Measurements from ENCODE around the gene NUDT5. TPM values are rescaled to one million over a fixed set of nuclear protein-coding genes. Genes with fewer than 3 reads are reported as not detected.
A peak's percentile ranks its signal among the peaks of the same experiment; 100 is the strongest.

The NUDT5 gene
- total and polyA plus RNA-seq, 9 donors = 21.6 to 33.7 (median 24.2) TPM

DNA sequence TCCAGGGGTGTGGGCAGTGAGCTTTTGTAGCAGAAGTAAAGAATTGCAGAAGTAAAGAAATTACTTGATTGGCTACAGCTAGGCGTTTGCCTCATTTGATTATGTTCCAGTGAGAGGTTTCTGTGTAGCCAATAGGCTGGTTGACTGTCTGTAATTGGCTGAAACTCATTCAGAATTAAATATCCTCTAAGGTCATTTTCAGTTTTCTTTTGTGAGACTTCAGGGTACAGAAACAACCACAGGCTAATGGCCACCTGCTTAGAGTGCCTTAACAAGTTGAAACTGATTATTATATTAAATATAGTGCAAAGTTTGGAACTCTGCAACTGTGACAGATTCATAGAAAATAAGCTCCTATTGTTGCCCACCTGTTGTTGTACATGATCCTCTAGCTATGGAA lies 55.7 kb downstream of the NUDT5 start:
- Histone ChIP-seq H3K27me3 (ENCODE audit: control insufficient read depth, insufficient read depth, low read length) (no peaks in the 10 kb centered on the region), H3K4me1 (ENCODE audit: control insufficient read depth, insufficient read depth, low read length) (no peaks in the 10 kb centered on the region), H3K9me3 (replicated peaks; ENCODE audit: control insufficient read depth, low read depth, low read length) (no peaks in the 10 kb centered on the region), H3K4me3 (ENCODE audit: low read length) (no peak overlapping the region), H3K36me3 (ENCODE audit: control insufficient read depth, insufficient read depth, low read length) (peaks cover 44% of the 10 kb centered on the region), H3K27ac (ENCODE audit: low read length) (no peak overlapping the region)
- WGBS (ENCODE audit: insufficient coverage) = no CpG with 5 or more reads among the region's 1 CpG
- no peak for DNase-seq

DNA sequence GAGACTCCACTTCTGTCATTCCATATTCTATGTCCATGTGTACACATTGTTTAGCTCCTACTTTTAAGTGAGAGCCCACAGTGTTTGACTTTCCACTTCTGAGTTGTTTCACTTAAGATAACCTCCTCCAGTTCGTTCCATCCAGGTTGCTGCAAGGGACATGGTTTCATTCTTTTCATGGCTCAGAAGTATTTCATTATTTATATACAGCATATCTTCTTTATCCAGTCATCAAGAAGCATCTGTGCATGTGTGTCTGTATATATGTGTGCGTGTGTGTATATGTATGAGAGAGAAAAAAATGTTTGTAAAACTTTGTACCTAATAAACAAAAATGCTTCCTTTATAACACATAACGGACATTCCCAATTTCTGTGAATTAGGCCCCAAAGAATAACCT lies 60.1 kb downstream of the NUDT5 start:
- H3K27me3 ChIP-seq (ENCODE audit: control insufficient read depth, insufficient read depth, low read length) = no peaks in the 10 kb centered on the region
- H3K4me1 ChIP-seq (ENCODE audit: control insufficient read depth, insufficient read depth, low read length) = no peaks in the 10 kb centered on the region
- no CpG with 5 or more reads among the region's 3 CpGs for WGBS (ENCODE audit: insufficient coverage)
- DNase-seq = no peak
- no peaks in the 10 kb centered on the region for H3K9me3 ChIP-seq (replicated peaks; ENCODE audit: control insufficient read depth, low read depth, low read length)
- no peak overlapping the region for H3K27ac ChIP-seq (ENCODE audit: low read length)
- no peak overlapping the region for H3K4me3 ChIP-seq (ENCODE audit: low read length)
- H3K36me3 ChIP-seq (ENCODE audit: control insufficient read depth, insufficient read depth, low read length) = peaks cover 28% of the 10 kb centered on the region

DNA sequence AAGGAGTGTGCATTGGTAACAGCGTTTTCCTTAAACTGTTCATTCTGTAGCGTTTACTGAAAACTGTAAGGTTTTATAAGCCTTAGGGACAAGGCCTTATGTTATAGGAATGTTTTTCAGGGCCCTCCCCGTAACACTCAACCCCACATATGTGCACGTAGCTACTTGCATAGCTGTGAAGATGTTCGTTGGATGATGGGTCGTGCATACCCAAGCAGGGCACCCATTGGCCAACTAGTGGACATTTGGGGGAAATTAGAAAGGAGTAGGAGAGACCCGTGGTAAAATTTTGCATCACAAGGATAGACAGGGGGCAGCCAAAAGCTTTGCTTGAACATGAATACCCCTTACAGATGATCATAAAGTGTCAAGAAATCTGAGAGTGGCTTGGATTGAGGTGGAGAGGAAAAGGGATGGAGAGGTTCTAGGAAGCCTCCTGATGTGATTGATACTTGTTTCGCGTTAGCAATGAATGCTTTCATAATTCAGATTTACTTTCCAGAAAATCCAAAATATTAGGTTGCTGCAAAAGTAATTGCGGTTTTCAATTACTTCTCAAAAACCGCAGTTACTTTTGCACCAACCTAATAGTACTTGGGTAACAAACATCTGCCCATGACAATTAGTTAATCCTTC lies 65.3 kb downstream of the NUDT5 start:
- H3K27ac ChIP-seq (ENCODE audit: low read length) = peak overlapping the region; percentile 57
- no peaks in the 10 kb centered on the region for H3K27me3 ChIP-seq (ENCODE audit: control insufficient read depth, insufficient read depth, low read length)
- peak overlapping the region; percentile 69 for H3K4me3 ChIP-seq (ENCODE audit: low read length)
- peak; percentile 72 for DNase-seq
- WGBS (ENCODE audit: insufficient coverage) = 25% methylated on average over 5 of the region's 11 CpGs
- H3K36me3 ChIP-seq (ENCODE audit: control insufficient read depth, insufficient read depth, low read length) = peaks cover 5% of the 10 kb centered on the region
- H3K9me3 ChIP-seq (replicated peaks; ENCODE audit: control insufficient read depth, low read depth, low read length) = no peaks in the 10 kb centered on the region
- H3K4me1 ChIP-seq (ENCODE audit: control insufficient read depth, insufficient read depth, low read length) = peaks cover 4% of the 10 kb centered on the region

DNA sequence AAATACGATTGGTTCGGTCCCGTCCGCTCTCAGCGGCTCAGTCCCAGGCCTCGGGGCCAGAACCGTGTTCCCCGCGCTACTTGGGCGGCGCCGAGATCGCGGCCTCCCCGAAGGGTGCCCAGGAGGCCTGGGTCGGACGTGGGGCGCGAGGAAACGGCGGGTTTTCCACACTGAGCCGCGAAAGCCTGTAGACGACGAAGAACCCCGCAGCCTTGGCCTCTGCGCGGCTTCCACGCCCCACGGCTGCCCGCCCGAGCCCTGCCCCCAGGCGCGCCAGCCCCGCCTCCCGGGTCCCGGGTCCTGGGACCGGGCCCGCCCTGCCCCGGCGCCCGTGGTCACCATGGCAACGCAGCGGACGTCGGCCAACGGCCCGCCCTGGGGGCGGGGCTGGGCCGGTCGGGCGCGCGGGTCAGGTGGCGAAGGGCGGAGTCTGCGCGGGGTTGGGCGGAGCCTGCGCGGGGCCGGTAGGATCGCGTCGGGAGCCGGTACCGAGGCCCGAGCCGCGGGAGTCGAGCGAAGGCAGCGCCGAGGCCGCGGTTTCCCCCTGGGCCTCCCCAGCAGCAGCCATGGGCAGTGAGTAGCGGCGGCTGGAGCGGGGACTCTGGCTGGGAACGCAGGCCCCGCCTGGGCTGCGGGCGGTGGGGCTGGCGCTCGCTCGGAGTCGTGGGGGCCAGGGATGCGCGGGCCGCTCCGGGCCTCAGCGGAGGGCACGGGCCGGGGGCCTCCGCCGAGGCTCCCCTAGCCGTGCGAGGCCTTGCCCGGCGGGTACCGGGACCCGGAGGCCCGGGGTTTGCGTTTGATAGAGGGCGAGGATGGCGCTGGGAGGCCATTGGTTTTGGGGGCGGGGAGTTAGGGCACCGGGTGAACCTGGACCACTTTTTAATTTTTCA lies 66.2 kb downstream of the NUDT5 start, which contains the start of gene SEC61A2:
Gene SEC61A2, plus strand, starts transcription at position 456 of the 890 bp plus-strand sequence. Its CDS starts 111 bp downstream, at position 567.
- no peaks in the 10 kb centered on the region for H3K27me3 ChIP-seq (ENCODE audit: control insufficient read depth, insufficient read depth, low read length)
- peak; percentile 96 for DNase-seq
- peak within 1 kb of the TSS; percentile 69 for H3K4me3 ChIP-seq (ENCODE audit: low read length)
- peaks cover 4% of the 10 kb centered on the region for H3K36me3 ChIP-seq (ENCODE audit: control insufficient read depth, insufficient read depth, low read length)
- no peaks in the 10 kb centered on the region for H3K9me3 ChIP-seq (replicated peaks; ENCODE audit: control insufficient read depth, low read depth, low read length)
- peak within 1 kb of the TSS; percentile 75 for H3K27ac ChIP-seq (ENCODE audit: low read length)
- under 1% methylated on average over 107 of the region's 108 CpGs for WGBS (ENCODE audit: insufficient coverage)
- peaks cover 4% of the 10 kb centered on the region for H3K4me1 ChIP-seq (ENCODE audit: control insufficient read depth, insufficient read depth, low read length)

DNA sequence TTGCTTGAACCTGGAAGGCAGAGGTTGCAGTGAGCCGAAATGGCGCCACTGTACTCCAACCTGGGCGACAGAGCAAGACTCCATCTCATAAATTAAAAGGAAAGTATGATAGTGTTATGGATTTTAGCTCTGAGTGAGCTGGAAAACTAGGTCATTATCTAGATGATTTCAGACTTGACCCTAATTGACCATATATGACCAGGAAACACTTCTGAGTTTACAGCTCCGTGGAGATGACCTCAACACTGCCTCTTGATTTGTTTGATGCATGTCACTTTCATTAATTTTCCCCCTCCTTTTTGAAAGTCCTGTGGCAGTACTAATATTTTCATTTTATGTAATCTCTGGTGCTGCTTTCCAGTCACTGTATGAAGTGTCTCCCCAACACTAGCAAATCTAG lies 74.0 kb downstream of the NUDT5 start:
- Histone ChIP-seq H3K4me3 (ENCODE audit: low read length) (no peak overlapping the region), H3K27me3 (ENCODE audit: control insufficient read depth, insufficient read depth, low read length) (no peaks in the 10 kb centered on the region), H3K27ac (ENCODE audit: low read length) (no peak overlapping the region), H3K4me1 (ENCODE audit: control insufficient read depth, insufficient read depth, low read length) (no peaks in the 10 kb centered on the region), H3K36me3 (ENCODE audit: control insufficient read depth, insufficient read depth, low read length) (peaks cover 36% of the 10 kb centered on the region), H3K9me3 (replicated peaks; ENCODE audit: control insufficient read depth, low read depth, low read length) (no peaks in the 10 kb centered on the region)
- no peak for DNase-seq
- WGBS (ENCODE audit: insufficient coverage) = no CpG with 5 or more reads among the region's 4 CpGs

Other genes starting within 250 kb of the NUDT5 start
- gene UPF2, start 153.1 kb downstream of the NUDT5 start, total RNA-seq = 19.0 TPM
- 10 to 100 TPM; 14.4 to 23.0 (median 19.3) TPM for gene UPF2, start 153.1 kb downstream of the NUDT5 start, polyA plus RNA-seq (ENCODE audit: insufficient read depth in 1 of 8, insufficient read length in 8 of 8, low replicate concordance in 1 of 8)
- gene DHTKD1, start 126.9 kb downstream of the NUDT5 start, total RNA-seq = 14.9 TPM
- gene DHTKD1, start 126.9 kb downstream of the NUDT5 start, polyA plus RNA-seq (ENCODE audit: insufficient read depth in 1 of 8, insufficient read length in 8 of 8, low replicate concordance in 1 of 8) = 10 to 100 TPM in 4 of 8 donors, 1 to 10 TPM in 4; 9.0 to 12.5 (median 10.0) TPM
- gene SEC61A2, start 66.2 kb downstream of the NUDT5 start, total RNA-seq = 5.1 TPM
- gene SEC61A2, start 66.2 kb downstream of the NUDT5 start, polyA plus RNA-seq (ENCODE audit: insufficient read depth in 1 of 8, insufficient read length in 8 of 8, low replicate concordance in 1 of 8) = 10 to 100 TPM in 4 of 8 donors, 1 to 10 TPM in 4; 9.3 to 13.7 (median 9.8) TPM
- gene CDC123, start 297 bp upstream of the NUDT5 start, total RNA-seq = 60.2 TPM
- 10 to 100 TPM; 75.3 to 97.7 (median 90.4) TPM for gene CDC123, start 297 bp upstream of the NUDT5 start, polyA plus RNA-seq (ENCODE audit: insufficient read depth in 1 of 8, insufficient read length in 8 of 8, low replicate concordance in 1 of 8)
- gene CAMK1D, start 153.7 kb upstream of the NUDT5 start, total RNA-seq = 5.1 TPM
- 1 to 10 TPM; 1.9 to 7.4 (median 3.5) TPM for gene CAMK1D, start 153.7 kb upstream of the NUDT5 start, polyA plus RNA-seq (ENCODE audit: insufficient read depth in 1 of 8, insufficient read length in 8 of 8, low replicate concordance in 1 of 8)

All from muscle of leg (tissue), 11 donors.